HCT116 (cell line): ENCODE data around the gene TIAM1.

Experiments
- EGR1 ChIP-seq: IDR thresholded peaks from 2 replicates; pipeline ENCODE4 v1.6.1; 2012; ENCODE audit warnings: low read depth
- EZH2phosphoT487 ChIP-seq: fragments of 200-600 bp; IDR thresholded peaks from 2 replicates; pipeline ENCODE4 v1.6.1; 2018; ENCODE audit warnings: antibody characterized with exemption, borderline replicate concordance
- POLR2A ChIP-seq: IDR thresholded peaks from 2 replicates; pipeline ENCODE4 v1.7.0; 2011; ENCODE audit warnings: borderline replicate concordance; ENCODE audit not compliant: insufficient read depth, insufficient read length; ENCODE audit errors: extremely low read depth
- YY1 ChIP-seq: IDR thresholded peaks from 2 replicates; pipeline ENCODE4 v1.6.1; 2011; ENCODE audit warnings: low read length, low read depth, moderate library complexity, mild to moderate bottlenecking; ENCODE audit not compliant: insufficient replicate concordance; ENCODE audit errors: extremely low read depth
- ZFX ChIP-seq: fragments of 450-650 bp; IDR thresholded peaks from 2 replicates; pipeline ENCODE4 v1.6.1; 2017
- ZNF274 ChIP-seq: fragments of 200-500 bp; sonication (Bioruptor generic); IDR thresholded peaks from 2 replicates; pipeline ENCODE4 v1.6.1; 2014; ENCODE audit warnings: mild to moderate bottlenecking, low read depth, low read length, inconsistent platforms
- TF ChIP-seq, protein P1 (sequence below), 3 experiments: fragments of 200-600 bp in 1 of 3; sonication (generic) in 1 of 3; IDR thresholded peaks in 2 of 3; conservative IDR thresholded peaks in 1 of 3; 2 replicates each; pipeline ENCODE4 v1.5.1; 2012 to 2017; ENCODE audit warnings: low read depth in 2 of 3, low read length in 2 of 3, antibody characterized with exemption in 1 of 3, borderline replicate concordance in 1 of 3, control low read depth in 1 of 3, mild to moderate bottlenecking in 1 of 3, mixed read lengths in 1 of 3, mixed run types in 1 of 3, moderate library complexity in 1 of 3; ENCODE audit not compliant: insufficient read depth in 1 of 3
- TF ChIP-seq, protein P2 (sequence below): IDR thresholded peaks from 2 replicates; pipeline ENCODE4 v1.6.1; 2012; ENCODE audit warnings: low read depth
- TF ChIP-seq, protein P3 (sequence below): IDR thresholded peaks from 2 replicates; pipeline ENCODE4 v1.6.1; 2011; ENCODE audit warnings: mild to moderate bottlenecking, low read length, moderate library complexity; ENCODE audit not compliant: insufficient replicate concordance; ENCODE audit errors: extremely low read depth
- TF ChIP-seq, protein P4 (sequence below): IDR thresholded peaks from 2 replicates; pipeline ENCODE4 v1.6.1; 2012

DNA sequence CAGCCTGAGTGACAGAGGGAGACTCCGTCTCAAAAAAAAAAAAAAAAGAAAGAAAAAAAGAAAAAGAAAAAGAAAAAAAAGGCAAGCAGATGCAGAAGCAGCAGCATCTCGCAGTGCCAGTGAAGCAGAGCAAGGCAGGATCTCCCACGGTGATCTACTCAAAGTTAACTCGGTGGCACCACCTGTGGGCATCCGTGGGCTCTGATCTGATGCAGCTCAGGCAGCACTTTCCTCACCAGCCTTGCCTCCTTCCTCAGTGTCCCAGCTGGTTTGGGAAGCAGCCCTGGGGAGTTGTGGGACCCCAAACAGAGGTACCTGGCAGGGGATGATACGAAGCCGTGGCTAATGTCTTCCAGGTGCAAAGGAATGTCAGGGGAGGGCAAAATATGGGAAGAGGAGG is 201.5 kb downstream of the TIAM1 start:
- TF ChIP-seq, protein P1, sequence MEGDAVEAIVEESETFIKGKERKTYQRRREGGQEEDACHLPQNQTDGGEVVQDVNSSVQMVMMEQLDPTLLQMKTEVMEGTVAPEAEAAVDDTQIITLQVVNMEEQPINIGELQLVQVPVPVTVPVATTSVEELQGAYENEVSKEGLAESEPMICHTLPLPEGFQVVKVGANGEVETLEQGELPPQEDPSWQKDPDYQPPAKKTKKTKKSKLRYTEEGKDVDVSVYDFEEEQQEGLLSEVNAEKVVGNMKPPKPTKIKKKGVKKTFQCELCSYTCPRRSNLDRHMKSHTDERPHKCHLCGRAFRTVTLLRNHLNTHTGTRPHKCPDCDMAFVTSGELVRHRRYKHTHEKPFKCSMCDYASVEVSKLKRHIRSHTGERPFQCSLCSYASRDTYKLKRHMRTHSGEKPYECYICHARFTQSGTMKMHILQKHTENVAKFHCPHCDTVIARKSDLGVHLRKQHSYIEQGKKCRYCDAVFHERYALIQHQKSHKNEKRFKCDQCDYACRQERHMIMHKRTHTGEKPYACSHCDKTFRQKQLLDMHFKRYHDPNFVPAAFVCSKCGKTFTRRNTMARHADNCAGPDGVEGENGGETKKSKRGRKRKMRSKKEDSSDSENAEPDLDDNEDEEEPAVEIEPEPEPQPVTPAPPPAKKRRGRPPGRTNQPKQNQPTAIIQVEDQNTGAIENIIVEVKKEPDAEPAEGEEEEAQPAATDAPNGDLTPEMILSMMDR (IDR thresholded peaks at IDR 0.05 in 2 of 3, conservative IDR thresholded peaks at IDR 0.05 in 1 of 3; ENCODE audit: borderline replicate concordance in 1 of 3, insufficient read depth in 1 of 3, low read depth in 2 of 3, low read length in 2 of 3): peak in 1 of 3 experiments; percentile 21; a peak in 1 of 6 replicates
- TF ChIP-seq, protein P2, sequence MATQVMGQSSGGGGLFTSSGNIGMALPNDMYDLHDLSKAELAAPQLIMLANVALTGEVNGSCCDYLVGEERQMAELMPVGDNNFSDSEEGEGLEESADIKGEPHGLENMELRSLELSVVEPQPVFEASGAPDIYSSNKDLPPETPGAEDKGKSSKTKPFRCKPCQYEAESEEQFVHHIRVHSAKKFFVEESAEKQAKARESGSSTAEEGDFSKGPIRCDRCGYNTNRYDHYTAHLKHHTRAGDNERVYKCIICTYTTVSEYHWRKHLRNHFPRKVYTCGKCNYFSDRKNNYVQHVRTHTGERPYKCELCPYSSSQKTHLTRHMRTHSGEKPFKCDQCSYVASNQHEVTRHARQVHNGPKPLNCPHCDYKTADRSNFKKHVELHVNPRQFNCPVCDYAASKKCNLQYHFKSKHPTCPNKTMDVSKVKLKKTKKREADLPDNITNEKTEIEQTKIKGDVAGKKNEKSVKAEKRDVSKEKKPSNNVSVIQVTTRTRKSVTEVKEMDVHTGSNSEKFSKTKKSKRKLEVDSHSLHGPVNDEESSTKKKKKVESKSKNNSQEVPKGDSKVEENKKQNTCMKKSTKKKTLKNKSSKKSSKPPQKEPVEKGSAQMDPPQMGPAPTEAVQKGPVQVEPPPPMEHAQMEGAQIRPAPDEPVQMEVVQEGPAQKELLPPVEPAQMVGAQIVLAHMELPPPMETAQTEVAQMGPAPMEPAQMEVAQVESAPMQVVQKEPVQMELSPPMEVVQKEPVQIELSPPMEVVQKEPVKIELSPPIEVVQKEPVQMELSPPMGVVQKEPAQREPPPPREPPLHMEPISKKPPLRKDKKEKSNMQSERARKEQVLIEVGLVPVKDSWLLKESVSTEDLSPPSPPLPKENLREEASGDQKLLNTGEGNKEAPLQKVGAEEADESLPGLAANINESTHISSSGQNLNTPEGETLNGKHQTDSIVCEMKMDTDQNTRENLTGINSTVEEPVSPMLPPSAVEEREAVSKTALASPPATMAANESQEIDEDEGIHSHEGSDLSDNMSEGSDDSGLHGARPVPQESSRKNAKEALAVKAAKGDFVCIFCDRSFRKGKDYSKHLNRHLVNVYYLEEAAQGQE: no peak
- no peak for TF ChIP-seq EGR1
- TF ChIP-seq, protein P3, sequence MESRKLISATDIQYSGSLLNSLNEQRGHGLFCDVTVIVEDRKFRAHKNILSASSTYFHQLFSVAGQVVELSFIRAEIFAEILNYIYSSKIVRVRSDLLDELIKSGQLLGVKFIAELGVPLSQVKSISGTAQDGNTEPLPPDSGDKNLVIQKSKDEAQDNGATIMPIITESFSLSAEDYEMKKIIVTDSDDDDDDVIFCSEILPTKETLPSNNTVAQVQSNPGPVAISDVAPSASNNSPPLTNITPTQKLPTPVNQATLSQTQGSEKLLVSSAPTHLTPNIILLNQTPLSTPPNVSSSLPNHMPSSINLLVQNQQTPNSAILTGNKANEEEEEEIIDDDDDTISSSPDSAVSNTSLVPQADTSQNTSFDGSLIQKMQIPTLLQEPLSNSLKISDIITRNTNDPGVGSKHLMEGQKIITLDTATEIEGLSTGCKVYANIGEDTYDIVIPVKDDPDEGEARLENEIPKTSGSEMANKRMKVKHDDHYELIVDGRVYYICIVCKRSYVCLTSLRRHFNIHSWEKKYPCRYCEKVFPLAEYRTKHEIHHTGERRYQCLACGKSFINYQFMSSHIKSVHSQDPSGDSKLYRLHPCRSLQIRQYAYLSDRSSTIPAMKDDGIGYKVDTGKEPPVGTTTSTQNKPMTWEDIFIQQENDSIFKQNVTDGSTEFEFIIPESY: no peak
- no peak for TF ChIP-seq POLR2A
- TF ChIP-seq YY1: no peak
- TF ChIP-seq, protein P4, sequence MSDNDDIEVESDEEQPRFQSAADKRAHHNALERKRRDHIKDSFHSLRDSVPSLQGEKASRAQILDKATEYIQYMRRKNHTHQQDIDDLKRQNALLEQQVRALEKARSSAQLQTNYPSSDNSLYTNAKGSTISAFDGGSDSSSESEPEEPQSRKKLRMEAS: no peak
- TF ChIP-seq ZFX: no peak
- TF ChIP-seq EZH2phosphoT487: no peak
- TF ChIP-seq ZNF274: no peak
